Coronary artery (tissue), 2 donors: ENCODE results near the gene NLGN2.

Source experiments
- DNase-seq: peaks from one replicate; pipeline ENCODE4 v3.0.0-alpha.2; 2017; ENCODE audit warnings: low spot score
- H3K27ac ChIP-seq, 2 donors: fragments of 200-600 bp; sonication (generic); one replicate each; pipeline ENCODE4 v1.5.1; 2016 to 2019
- H3K4me3 ChIP-seq: fragments of 200-600 bp; sonication (generic); 2 replicates; pipeline ENCODE4 v1.5.1; 2016; ENCODE audit warnings: mild to moderate bottlenecking, moderate library complexity
- CTCF ChIP-seq: fragments of 200-600 bp; sonication (generic); IDR thresholded peaks from one replicate; pipeline ENCODE4 v1.5.1; 2019; ENCODE audit warnings: antibody characterized with exemption

Gene NLGN2

DNA sequence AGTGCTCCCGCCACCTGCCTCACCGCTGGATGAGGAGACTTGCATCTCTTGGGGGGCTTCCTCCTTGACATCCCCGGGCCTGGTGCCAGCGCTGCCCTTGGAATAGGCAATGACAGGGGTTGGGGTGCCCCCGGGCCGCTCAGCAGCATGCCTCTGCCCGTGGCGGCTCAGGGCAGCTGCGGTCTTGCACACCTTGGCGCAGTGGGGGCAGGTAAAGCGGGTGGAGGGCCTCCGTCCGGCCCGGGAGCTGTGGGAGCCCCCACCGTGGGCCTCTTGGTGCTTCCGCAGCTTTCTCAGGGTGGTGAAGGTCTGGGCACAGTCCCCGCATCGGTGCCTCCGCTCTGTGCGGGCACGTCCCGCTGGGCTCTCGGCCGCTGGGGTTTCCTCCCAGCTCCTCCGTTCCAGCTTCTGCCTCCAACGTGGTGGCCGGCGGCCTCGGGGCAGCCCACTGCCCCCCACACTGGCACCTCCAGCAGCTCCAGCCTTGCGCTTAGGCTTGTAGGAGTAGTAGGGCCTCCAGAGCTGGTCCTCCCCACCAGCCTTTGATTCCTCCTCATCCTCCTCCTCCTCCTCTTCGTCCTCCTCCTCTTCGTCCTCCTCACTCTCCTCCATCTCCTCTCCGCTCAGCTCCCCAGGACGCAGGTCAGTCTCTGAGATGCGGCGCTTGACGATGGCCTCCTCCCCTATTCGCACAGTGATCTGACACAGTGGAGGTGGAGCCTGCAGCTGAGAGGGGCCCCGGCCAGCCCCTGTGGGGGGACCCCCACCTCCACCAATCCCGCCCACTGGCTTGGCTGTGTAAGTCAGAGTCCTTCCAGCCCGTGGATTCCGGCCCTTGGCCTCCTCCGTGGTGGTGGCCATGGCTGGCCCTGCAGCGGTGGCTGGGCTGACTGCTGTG is 55.1 kb downstream of the NLGN2 start:
- Histone ChIP-seq H3K4me3 (no peak overlapping the region), H3K27ac (no peak overlapping the region)
- DNase-seq = no peak
- TF ChIP-seq CTCF = no peak

- Histone ChIP-seq H3K27ac (no peak overlapping the region), H3K4me3 (no peak overlapping the region)
- DNase-seq = no peak
- TF ChIP-seq CTCF = no peak
These were observed 55.8 kb downstream of the NLGN2 start for GRCh38 chr17:7463372-7463846.

DNA sequence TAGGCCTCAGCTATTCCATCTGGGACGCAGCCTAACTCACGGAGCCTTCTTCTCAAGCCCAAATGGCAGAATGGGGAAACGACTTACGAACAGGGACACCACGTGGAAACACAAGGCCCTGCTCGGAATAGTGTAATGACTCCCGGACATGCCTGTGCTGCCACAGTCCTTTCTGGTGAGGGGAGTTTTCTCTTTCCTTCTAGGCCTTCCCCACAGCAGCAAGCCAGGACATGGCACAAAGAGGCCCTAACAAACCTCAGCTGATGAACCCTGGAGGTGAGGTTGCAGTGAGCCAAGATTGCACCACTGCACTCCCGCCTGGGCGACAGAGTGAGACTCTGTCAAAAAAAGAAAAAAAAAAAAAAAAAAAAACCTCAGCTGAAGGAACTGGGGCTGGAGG is 56.4 kb downstream of the NLGN2 start:
- Histone ChIP-seq H3K4me3 (no peak overlapping the region), H3K27ac (no peak overlapping the region)
- no peak for DNase-seq
- TF ChIP-seq CTCF = no peak

DNA sequence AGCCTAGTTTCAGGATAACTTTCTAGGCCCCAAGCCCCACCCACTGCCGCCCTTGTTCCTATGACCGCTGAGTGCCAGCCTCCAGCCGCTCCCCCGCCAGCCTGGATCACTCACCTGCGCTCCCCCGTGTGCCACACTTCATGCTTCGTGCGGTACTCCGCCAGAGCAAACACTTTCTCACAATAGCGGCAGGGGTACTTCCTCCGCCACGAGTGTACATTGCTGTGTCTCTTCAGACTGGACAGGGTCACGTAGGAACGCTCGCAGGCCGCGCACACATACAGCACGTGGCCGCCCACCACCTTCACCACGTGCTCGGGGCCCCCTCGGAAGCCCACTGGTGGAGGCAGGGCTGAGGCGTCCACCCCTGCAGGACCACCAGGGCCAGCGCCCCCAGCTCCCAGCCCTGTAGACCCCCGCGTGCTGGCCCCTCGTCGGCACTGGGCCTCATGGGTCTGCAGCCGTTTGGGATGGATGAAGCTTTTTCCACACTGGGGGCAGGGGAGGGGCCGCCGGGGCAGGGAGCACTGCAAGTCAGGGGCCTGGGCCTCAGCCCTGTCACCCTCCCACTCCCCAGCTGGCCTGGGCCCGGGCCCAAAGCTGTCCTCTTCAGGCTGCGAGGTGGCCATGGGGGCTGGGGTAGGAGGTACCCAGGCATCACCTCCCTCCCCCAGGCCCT is 58.1 kb downstream of the NLGN2 start:
- peak overlapping the region in 1 of 2 donors; percentile 80 for H3K27ac ChIP-seq
- TF ChIP-seq CTCF = no peak
- no peak overlapping the region for H3K4me3 ChIP-seq
- DNase-seq = no peak

GRCh38 chr17:7466318-7466638 is 58.6 kb downstream of the NLGN2 start:
- no peak for DNase-seq
- H3K4me3 ChIP-seq = peak overlapping the region; percentile 36
- H3K27ac ChIP-seq = peak overlapping the region in 1 of 2 donors; percentile 80
- TF ChIP-seq CTCF = no peak

DNA sequence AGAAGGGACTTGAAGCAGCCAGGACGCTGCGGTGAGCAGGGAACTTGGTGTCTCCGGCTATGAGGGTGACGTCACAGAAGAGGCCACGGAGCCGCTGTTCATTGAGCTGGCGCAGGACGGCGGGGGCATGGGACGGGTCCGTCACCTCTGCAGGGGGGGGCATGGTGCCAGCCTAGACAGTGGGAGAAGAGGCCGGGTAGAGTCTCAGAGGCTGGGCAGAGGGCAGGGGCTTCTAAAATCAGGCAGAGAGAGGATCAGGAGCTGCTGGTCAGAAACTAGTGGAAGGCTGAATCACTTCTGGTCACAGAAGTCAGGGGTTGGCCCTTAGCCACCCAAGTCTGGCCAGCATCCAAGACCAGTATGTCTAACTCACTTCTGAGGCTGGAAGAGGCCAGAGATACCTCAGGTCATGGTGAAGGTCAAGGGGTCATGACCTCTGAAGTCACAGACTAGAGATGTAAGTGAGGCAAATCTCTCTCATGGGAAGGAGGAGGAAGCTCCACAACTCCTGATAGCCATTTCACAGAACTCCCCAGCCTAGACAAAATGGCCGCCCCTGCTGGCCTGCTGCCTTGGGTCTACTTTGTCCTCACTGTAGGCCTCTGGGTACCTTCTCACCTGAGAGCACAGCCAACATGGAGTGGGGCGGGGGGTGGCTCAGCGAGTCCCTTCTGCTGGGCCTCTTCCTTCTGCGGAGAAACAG is 59.1 kb downstream of the NLGN2 start:
- Histone ChIP-seq H3K27ac (peak overlapping the region in 1 of 2 donors; percentile 80), H3K4me3 (peak overlapping the region; percentile 36)
- no peak for TF ChIP-seq CTCF
- no peak for DNase-seq
